DMS79 (cell line): ENCODE measurements around the gene MAP3K8.

ENCODE experiments used
- DNase-seq: peaks from one replicate; lab custom pipeline; 2025; lab: John Stamatoyannopoulos, UW

The MAP3K8 gene

GRCh38 chr10:30490289-30491000 is 56.5 kb downstream of the MAP3K8 start:
- no peak for DNase-seq

DNA sequence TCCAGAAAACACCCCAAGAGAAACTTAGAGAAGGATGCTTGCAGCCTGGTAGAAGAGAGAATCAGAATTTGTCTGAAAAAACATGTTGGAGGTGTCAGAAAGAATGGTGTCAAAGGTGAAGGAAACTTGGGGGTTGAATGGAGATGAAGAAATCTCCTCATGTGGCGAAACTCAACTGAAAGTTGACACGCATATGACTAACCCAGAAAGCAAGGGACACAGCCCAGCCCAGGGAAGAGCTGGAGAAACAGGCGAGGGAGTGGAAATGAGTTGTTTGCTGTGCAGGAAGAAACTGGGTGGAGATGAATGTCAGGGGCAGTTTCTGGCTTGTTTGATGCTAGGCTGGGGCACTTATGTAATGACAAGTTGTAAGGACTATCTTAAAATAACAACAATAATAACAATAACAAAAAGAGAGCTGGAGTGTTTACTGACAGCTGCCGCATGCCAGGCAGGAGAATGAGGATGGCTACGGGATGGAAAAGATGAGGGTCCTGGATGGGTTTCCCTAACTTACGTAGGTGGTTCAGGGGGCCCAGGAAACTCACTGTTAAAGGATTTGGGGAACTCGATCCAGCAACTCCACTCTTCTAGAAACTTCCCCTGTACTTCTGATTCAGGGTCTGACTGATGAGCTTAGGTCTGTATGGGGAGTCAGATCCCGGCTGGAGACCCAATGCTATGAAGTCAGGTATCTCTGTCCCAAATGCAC is 57.4 kb downstream of the MAP3K8 start:
- DNase-seq: no peak

GRCh38 chr10:30491916-30492515 is 58.0 kb downstream of the MAP3K8 start:
- no peak for DNase-seq

DNA sequence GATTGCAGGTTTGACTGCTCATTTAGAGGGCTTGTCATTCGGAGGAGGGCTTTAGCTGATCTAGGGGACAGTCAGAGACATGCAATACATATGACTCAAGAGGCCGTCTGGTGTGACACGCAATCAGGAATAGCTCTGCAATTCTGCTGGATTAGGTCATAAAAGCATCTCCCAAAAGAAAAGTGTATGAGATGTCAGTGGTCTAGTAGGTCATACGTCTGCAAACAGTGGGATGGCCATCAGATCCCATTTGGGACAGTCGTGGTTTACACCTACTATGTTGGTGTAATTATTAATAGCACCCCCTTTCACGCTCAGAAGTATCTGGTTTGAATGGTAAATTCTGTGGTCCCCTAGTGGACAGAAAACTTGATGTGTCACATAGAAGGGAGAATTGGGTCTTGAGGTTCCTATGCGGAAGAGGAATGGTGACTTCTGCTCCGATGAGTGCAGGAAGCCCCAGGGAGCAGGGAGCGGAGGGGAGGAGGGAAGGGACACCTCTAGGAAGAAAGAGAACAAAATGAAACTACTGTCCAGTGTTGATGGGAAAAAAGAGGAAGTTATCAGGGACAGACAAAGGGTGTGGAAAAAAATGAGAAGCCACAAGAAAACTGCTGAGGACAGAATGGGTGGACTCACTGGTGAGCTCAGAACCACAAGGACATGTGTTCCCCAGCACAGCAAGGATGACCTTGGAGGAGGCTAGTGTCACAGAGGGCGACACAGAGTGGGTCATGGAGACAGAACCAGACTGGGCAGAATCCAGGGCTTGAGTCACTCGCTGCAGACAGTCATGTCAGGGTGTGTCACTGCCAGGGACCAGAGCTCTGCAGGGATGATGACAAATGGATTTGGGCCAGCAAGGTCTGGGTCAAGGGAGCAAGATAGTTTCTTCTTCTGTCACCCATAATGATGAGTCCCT is 59.9 kb downstream of the MAP3K8 start:
- no peak for DNase-seq

GRCh38 chr10:30494558-30494957 is 60.6 kb downstream of the MAP3K8 start:
- no peak for DNase-seq

DNA sequence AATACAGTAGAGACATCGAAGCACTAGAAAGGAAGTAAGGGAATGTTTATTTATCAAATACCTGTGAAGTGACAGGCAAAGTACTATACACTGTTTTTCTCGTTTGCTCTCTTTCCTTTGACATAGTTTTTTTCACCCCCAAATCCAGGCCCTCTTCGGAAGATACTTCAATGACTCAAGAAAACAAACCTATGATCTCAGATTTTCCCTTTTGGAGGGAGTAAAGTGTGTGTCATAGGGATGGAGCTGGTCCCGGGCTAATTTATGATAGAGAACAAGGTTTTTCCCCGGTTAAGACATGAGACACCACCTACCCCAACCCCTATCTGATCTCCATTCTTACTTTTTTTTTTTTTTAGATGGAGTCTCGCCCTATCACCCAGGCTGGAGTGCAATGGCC is 61.7 kb downstream of the MAP3K8 start:
- DNase-seq: no peak

DNA sequence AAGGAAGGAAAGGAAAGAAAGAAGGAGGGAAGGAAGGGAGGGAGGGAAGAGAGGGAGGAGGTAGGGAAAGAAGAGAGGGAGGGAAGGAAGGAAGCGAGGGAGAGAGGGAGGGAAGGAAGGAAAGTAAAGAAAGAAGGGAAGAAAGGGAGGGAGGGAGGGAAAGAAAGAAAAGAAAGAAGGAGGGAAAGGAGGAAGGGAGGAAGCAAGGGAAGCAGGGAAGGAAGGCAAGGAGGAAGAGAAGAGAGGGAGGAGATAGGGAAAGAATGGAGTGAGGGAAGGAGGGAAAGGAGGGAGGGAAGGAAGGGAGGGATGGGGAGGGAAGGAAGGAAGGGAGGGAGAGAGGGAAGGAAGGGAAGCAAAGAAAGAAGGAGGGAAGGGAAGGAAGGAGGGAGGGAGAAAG is 65.8 kb downstream of the MAP3K8 start:
- DNase-seq: no peak

DNA sequence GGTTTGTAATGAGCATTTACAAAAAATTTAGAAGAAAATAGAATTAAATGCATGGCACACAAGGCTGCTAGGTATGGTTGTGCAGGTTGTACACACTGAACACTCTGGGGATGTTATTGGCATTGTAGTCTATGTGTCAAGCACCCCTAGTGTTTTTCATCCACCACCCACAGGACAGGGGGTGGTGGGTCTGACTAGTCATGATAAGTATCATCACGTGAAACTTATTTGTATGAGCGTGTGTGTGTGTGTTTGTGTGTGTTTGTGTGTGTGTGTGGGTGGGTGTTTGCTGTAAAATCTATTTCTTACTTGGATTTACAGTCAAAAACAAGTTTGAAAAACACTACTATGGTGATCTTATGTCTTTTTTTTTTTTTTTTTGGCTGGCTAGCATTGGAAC is 66.5 kb downstream of the MAP3K8 start:
- DNase-seq: no peak

- no peak for DNase-seq
These were observed 67.0 kb downstream of the MAP3K8 start for GRCh38 chr10:30500963-30501504.

GRCh38 chr10:30502266-30503060 is 68.5 kb downstream of the MAP3K8 start:
- DNase-seq: no peak

- no peak for DNase-seq
These were observed 69.8 kb downstream of the MAP3K8 start for GRCh38 chr10:30503700-30504266.

- no peak for DNase-seq
These were observed 71.7 kb downstream of the MAP3K8 start for GRCh38 chr10:30505543-30506298.

GRCh38 chr10:30509508-30509907 is 75.5 kb downstream of the MAP3K8 start:
- no peak for DNase-seq

DNA sequence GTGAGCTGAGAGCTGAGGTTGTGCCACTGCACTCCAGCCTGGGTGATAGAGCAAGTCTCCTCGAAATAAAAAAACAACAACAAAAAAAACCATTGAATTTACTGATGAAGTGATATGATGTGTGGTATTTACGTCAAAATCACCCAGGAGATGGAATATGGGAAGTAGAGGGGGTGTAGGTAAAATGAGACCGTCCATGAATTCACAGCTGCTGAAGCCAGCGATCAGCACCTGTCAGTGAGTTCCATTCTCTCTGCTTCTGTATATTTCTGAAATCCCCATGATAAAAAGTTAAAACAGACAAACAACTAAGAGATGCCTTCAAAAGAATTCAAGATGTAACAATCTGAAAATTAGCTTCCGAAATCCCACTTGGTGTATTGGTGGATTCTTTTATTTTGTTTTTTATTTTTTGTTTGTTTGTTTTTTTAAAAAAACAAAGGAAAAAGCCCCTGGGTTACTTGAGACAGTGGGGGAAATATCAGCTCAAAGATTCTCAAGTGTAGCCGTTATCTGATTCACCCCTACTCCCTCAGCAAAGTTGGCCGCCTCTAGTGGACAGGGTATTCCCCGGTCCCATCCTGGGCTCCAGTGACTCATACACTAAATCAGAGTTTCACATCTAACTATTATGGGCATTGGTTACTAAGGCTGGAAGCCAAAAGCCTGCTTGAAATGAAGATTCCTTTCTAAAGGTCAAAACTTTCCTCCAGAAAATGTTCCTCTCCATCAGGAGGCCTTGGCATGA is 76.4 kb downstream of the MAP3K8 start:
- DNase-seq: no peak

DNA sequence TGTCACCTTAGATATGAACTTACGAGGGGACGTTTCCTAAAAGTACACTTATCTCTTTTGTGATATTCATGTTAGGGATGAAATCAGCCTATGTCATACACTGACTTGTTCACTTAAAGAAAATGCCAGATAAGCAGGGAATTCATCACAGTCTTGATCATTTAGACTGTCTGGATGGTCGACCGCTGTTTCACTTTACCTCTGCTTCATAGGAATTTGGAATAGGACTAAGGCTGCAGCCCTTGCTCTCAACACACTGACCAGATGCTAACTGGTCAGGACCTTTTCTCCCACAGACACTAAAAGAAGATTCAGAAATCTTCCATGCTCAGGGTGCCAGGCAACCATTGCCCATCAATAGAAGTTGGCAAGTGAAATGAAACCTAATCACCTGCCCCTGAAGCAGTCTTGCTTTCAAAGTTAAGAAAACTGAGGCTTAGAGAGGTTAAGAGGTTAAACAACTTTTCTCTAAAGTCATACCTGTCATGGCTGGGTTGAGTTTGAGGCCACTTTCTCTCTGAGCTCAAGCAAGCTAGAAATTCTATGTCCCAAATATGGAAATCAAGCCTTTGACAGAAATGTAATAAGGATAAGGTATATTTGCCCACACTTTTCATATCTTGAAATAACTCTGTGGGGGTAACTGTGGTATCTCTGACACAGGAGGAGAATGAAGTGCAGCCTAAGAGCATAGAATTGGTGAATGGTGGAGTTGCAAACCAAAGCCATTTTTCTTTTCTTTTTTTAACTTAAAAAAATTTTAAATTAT is 77.1 kb downstream of the MAP3K8 start:
- DNase-seq: no peak
